ENCODE results near the gene XYLB. TPM values are rescaled to one million over a fixed set of nuclear protein-coding genes. Genes with fewer than 3 reads are reported as not detected.
"Not testable (repeated sequence)": the region's sequence is repeated elsewhere in the genome, so short reads cannot be mapped to it uniquely, and the experiment has no call there.

Gene XYLB
- polyA plus RNA-seq, 3 donors from 2014 or later: 1.2 to 1.5 (median 1.4) TPM

DNA sequence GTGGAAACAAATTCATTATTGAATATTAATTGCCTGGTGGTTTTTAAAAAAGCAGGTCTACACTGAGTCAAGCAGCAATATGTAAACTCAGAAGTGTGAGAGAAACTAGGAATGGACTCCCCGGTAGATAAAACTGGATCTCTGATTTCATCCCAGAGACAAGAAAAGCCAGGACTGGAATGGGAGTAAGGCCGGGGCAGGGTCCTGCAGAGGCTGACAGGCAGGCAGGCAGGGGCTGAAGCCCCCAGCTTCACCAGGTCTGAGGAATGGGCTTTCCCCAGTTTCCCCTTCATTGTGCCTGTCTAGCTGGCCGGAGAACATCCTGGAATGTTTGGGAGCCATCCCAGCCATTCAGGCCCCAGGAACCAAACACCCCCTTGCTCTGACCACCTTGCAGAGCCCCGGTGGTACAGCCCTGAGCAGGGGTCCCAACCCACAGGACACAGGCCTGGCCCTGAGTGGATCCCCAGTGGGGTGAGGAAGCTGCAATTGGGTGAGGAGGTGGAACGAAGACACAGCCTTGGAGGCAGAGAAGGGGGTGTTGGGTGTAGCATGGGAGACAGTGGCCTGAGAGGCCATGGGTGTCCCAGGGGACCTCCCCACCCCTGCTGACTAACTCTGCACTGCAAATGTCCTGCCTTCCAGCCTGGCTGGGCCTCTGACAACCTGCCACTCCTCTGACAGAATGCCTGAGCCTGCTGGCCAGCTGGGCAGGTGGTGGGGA is 31.7 kb upstream of the XYLB start:
- no peaks in the 10 kb centered on the region for H3K9me3 Mint-ChIP-seq
- H3K27ac Mint-ChIP-seq: no peak overlapping the region
- no peaks in the 10 kb centered on the region for H3K36me3 Mint-ChIP-seq
- no peak overlapping the region for H3K4me3 Mint-ChIP-seq
- no peak for DNase-seq
- peaks cover 0 to 10% (median 2%) of the 10 kb centered on the region in 3 donors for H3K27me3 Mint-ChIP-seq (ENCODE audit: low read depth in 3 of 3)
- no peaks in the 10 kb centered on the region for H3K4me1 Mint-ChIP-seq

DNA sequence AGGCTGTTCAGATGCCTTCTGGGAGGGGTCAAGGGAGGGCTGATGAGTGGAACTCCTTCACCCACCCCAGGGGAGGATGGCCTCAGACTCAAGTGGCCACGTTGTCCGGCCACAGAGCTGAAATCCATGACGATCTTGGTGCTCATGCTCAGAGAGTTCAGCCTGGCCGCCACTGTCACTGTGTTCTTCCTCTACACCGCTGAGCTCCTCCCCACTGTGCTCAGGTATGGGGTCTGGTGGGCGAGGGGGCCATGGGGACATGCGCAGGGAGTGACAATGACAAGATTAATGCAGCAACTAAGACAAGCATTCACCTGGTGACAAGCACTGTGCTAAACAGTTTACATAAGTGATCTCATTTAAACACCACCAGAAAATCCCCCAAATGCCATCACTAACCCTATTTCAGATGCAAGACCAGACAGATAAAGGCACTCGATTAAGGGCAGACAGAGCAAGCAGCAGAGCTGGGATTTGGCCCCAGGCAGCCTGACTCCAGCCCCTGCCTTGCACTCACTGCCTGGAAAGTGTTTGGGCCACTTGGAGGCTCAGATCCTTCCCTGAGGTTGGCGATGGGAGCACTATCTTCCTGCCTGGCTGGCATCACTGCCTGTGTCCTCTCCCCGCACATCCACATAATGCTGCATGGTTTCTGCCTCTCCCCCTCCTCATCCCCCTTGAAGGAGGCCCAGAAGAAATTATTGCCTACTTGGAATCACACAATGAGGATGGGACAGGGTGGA is 30.9 kb upstream of the XYLB start:
- Mint-ChIP-seq H3K4me1 (no peaks in the 10 kb centered on the region), H3K36me3 (no peaks in the 10 kb centered on the region), H3K9me3 (no peaks in the 10 kb centered on the region), H3K27me3 (ENCODE audit: low read depth in 3 of 3) (peaks cover 0 to 10% (median 3%) of the 10 kb centered on the region in 3 donors), H3K4me3 (no peak overlapping the region), H3K27ac (no peak overlapping the region)
- no peak for DNase-seq

DNA sequence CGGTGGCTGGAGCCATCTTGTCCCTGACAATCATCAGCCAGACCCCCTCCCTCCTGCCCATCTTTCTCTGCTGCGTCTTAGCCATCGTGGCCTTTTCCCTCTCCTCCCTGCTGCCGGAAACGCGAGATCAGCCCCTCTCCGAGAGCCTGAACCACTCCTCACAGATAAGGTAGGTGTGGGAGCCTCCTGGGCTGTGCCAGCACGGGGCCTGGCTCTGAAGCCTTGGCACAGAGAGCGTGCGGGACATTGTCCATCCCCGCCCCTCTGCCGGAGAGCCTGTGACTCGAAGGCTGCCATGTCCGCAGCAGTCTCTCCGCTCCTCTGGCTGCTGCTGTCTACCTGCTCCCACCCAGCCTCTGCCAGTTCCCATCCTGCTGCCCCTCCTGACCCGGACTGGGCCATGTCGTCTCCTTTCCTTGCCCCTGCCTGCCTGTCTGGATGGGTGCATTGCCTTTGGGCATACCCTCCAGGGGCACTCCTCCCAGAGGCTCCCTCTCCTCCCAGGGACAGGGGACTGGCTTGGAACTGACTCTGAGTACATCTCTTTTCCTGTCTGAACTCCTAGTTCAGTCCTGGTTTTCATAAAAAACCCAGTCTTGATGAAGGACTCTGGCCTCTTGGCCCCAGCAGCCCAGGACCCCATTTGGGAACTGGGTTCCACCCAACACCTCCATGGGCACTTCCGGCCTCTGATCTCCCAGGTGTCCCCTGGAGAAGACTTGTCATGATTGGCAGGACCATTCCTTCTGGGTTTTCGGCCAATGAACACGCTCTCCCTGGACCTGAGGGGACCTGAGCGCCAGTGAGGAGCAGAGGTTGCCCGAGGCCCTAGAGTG is 30.0 kb upstream of the XYLB start:
- no peak overlapping the region for H3K4me3 Mint-ChIP-seq
- no peaks in the 10 kb centered on the region for H3K9me3 Mint-ChIP-seq
- no peaks in the 10 kb centered on the region for H3K36me3 Mint-ChIP-seq
- no peaks in the 10 kb centered on the region for H3K4me1 Mint-ChIP-seq
- no peak for DNase-seq
- peaks cover 0 to 10% (median 5%) of the 10 kb centered on the region in 3 donors for H3K27me3 Mint-ChIP-seq (ENCODE audit: low read depth in 3 of 3)
- no peak overlapping the region for H3K27ac Mint-ChIP-seq

DNA sequence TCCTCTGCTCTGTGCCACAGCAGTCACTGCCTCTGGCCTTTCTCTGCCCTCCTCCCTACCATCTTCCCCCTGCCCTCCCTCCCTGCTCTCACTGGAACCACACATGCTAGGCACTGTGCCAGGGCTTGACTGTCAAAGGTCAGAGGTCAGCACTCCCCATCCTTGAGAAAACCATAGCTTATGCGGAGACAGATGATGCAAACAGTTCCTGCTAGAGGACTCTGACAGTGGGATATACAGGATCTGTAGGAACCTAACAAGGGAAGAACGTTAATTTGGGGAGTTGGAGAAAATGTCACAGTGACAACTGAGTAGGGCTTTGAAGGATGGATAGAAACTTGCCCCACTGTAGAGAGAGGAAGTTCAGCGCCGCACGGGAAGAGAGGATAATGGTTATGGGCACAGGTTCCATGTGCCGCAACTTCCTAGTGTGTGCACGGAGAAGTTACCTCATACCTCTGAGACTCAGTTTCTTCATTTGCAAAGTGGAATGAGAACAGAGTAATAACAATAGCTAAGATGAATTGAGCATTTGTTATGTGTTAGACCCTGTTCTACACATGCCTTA is 29.3 kb upstream of the XYLB start:
- no peak overlapping the region for H3K27ac Mint-ChIP-seq
- peaks cover 0 to 1% (median 0%) of the 10 kb centered on the region in 6 donors for H3K9me3 Mint-ChIP-seq
- no peaks in the 10 kb centered on the region for H3K36me3 Mint-ChIP-seq
- no peak overlapping the region for H3K4me3 Mint-ChIP-seq
- DNase-seq: no peak
- no peaks in the 10 kb centered on the region for H3K4me1 Mint-ChIP-seq
- peaks cover 0 to 7% (median 6%) of the 10 kb centered on the region in 3 donors for H3K27me3 Mint-ChIP-seq (ENCODE audit: low read depth in 3 of 3)

DNA sequence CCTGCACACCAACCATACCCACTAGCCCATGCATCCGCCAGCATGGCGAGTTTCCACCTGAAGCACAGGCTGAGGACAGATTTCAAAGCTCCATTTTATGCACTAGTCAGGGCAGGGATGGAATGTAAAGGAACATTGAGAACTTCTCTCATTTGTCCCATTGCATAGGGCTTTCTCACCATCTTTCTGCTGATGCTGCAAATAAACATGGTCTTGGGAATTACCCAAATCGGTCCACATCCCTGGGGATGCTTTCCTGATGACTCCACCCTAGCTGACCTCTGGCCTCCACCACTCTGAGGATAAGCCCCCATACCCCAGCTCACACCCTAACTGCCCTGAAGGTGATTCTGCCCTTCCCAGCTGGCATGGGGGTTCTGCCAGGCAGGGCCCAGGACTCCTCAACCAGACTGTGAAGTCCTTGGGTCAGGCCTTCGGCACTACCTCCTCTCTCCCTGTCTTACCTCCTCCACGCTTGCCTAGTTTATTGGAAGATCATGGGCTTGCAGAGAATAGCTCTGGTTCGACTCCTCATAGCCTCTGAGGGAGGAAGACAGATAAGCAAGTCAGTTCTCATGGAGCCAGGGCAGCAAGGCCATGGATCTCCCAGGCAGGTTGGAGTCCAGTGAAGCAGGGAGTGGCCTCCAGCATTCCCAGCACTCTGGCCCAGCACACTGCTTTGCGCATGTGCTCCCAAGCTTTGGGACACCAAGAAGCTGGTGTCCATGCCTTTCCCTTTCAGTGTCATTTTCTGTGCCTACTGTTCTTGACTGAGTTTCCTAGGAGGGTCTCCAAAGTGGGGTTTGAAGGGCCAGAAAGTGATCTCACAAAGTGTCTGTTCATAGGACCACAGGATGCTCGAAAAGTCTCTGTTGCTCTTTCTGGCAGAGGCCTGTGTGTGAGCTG is 27.6 kb upstream of the XYLB start:
- H3K36me3 Mint-ChIP-seq: no peaks in the 10 kb centered on the region
- H3K27me3 Mint-ChIP-seq (ENCODE audit: low read depth in 3 of 3): peaks cover 0 to 6% (median 3%) of the 10 kb centered on the region in 3 donors
- H3K9me3 Mint-ChIP-seq: peaks cover 0 to 1% (median 0%) of the 10 kb centered on the region in 6 donors
- H3K4me1 Mint-ChIP-seq: no peaks in the 10 kb centered on the region
- peak overlapping the region in 1 of 6 donors; percentile 31 for H3K27ac Mint-ChIP-seq
- no peak for DNase-seq
- no peak overlapping the region for H3K4me3 Mint-ChIP-seq

DNA sequence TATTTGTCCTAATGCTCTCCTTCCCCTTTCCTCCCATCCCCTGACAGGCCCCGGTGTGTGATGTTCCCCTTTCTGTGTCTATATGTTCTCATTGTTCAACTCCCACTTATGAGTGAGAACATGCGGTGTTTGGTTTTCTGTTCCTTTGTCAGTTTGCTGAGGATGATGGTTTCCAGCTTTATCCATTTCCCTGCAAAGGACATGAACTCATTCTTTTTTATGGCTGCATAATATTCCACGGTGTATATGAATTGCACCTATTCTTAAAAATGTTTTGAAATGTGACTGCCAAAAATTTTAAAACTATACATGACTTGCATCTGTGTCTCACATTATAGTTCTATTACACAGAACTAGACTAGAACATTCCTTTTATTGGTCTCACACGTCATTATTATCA is 25.9 kb upstream of the XYLB start:
- not testable (repeated sequence) for H3K4me3 Mint-ChIP-seq; DNase-seq; H3K36me3 Mint-ChIP-seq; H3K9me3 Mint-ChIP-seq; H3K27ac Mint-ChIP-seq; H3K4me1 Mint-ChIP-seq; H3K27me3 Mint-ChIP-seq (ENCODE audit: low read depth in 3 of 3)

DNA sequence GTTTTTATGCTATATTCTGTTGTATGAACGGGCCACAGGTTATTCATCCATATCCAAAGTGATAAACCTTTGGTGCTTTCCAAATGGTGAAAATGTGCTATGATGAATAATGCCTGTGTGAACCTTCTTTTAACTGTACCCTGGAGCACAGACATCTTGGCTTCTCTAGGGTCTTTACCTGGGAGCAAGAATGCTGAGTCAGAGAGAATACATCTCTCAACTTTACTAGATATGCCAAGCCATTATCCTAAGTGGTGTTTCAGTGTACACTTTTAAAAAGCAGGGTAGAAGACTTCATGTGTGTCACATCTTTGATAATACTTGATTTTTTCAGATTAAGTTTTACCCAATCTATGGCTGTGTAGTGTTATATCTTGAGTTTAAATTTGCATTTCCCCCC is 23.5 kb upstream of the XYLB start:
- H3K4me3 Mint-ChIP-seq: no peak overlapping the region
- H3K27ac Mint-ChIP-seq: no peak overlapping the region
- no peaks in the 10 kb centered on the region for H3K36me3 Mint-ChIP-seq
- H3K27me3 Mint-ChIP-seq (ENCODE audit: low read depth in 3 of 3): peaks cover 2 to 6% (median 5%) of the 10 kb centered on the region in 3 donors
- H3K4me1 Mint-ChIP-seq: no peaks in the 10 kb centered on the region
- H3K9me3 Mint-ChIP-seq: peaks cover 0 to 1% (median 0%) of the 10 kb centered on the region in 6 donors
- no peak for DNase-seq

DNA sequence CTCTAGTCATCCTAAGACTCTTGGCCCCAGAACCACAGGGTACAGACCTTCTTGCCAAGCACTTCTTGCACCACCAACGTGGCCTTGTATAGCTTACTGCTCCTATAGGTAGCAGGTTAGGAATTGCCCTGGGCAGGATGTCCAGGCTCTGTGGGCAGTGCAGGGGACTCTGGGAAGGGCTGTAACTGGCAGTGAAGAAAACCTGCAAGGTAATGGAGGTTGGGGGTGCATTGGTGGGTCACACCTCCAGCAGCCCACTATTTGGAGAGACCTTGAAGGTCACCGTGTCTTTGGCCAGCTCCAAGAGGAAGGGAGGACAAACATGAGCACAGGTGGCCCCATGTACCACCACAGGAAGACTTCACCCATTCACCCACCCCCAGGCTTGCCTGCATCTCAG is 21.3 kb upstream of the XYLB start:
- no peak for DNase-seq
- H3K4me3 Mint-ChIP-seq: no peak overlapping the region
- peaks cover 0 to 1% (median 0%) of the 10 kb centered on the region in 6 donors for H3K9me3 Mint-ChIP-seq
- H3K27ac Mint-ChIP-seq: no peak overlapping the region
- no peaks in the 10 kb centered on the region for H3K36me3 Mint-ChIP-seq
- no peaks in the 10 kb centered on the region for H3K4me1 Mint-ChIP-seq
- peaks cover 4 to 6% (median 5%) of the 10 kb centered on the region in 3 donors for H3K27me3 Mint-ChIP-seq (ENCODE audit: low read depth in 3 of 3)

DNA sequence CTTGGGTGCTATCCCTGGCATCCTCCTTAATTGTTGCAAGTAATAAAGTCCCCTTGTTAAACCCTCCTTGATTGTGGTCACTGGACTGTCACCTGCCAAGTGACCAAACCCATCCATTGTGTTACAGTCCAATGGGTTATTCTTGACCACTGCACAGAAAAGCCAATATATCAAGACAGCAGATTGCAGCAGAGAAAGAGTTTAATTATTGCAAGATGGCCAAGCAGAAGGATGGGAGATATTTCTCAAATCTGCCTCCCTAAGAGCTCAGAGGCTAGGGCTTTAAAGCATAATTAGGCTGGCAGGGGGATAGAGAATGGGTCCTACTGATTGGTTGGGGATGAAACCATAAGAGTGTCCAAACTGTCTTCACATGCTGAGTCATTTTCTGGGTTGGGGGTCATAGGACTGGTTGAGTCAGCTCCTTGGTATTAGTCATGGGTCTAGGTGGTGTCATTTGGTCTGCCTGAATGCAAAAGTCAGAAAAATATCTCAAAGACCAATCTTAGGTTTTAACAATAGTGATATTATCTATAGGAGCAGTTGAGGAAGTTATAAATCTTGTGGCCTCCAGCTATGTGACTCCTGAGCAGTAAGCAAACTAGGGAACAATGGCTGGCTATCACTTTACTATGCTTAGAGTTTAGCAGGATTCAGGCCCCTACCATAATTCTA is 19.1 kb upstream of the XYLB start:
- no peak overlapping the region for H3K27ac Mint-ChIP-seq
- no peak for DNase-seq
- H3K36me3 Mint-ChIP-seq: no peaks in the 10 kb centered on the region
- no peaks in the 10 kb centered on the region for H3K4me1 Mint-ChIP-seq
- no peaks in the 10 kb centered on the region for H3K9me3 Mint-ChIP-seq
- H3K4me3 Mint-ChIP-seq: no peak overlapping the region
- H3K27me3 Mint-ChIP-seq (ENCODE audit: low read depth in 3 of 3): peaks cover 0 to 7% (median 6%) of the 10 kb centered on the region in 3 donors

DNA sequence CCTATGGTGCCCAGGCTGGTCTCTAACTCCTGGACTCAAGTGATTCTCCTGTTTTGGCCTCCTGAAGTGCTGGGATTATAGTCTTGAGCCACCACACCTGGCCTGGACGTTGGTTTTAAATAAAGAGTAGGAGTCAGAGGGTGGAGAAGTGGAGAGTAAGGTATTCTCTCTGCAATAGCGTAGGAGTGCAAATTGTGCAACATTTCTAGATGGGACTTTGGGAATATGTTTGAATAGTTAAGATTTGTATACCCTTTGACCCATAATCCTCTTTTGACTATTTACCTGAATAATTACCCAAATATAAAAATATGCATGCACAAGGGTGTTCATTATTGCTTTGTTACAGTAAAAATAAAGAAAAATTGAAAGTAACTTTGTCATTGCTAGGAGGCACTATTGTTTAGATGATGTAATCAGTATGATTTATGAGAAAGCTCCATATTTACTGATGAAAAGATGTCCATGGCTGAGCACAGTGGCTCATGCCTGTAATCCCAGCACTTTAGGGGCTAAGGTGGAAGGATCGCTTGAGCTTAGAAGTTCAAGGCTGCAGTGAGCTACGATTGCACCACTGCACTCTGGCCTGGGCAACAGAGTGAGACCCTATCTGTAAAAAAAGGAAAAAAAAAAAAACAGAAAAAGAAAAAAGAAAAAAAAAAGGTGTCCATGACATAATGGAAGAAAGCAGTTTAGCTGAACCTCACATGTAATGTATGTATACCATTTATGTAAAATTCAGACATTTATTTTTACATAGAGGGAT is 15.1 kb upstream of the XYLB start:
- Mint-ChIP-seq H3K27ac (no peak overlapping the region), H3K4me1 (peaks cover 0 to 2% of the 10 kb centered on the region in 2 donors), H3K36me3 (no peaks in the 10 kb centered on the region)

DNA sequence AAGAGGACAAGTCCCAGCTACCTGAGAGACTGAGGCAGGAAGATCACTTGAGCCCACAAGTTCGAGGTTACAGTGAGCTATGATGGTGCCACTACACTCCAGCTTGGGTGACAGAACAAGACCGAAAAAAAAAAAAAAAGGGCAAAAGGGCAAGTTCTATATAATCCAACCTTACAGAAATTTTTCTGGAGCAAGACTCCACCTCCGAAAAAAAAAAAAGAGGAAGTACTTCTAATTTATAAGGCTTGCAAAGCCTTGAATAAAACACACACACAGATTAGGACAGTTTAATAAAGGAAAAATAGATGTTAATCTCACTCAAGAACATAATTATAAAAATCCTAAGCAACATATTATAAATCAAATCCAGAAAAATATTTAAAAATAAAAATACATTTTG is 14.4 kb upstream of the XYLB start:
- Mint-ChIP-seq H3K4me1 (peaks cover 0 to 2% of the 10 kb centered on the region in 2 donors), H3K4me3 (no peak overlapping the region), H3K27me3 (ENCODE audit: low read depth in 3 of 3) (peaks cover 0 to 6% (median 4%) of the 10 kb centered on the region in 3 donors), H3K9me3 (peaks cover 0 to 3% (median 0%) of the 10 kb centered on the region in 6 donors), H3K36me3 (no peaks in the 10 kb centered on the region), H3K27ac (no peak overlapping the region)
- DNase-seq: no peak

More for the DNA sequence above, 15.1 kb upstream of the XYLB start:
- Mint-ChIP-seq H3K4me3 (no peak overlapping the region), H3K9me3 (peaks cover 0 to 3% (median 0%) of the 10 kb centered on the region in 6 donors), H3K27me3 (ENCODE audit: low read depth in 3 of 3) (peaks cover 0 to 9% (median 8%) of the 10 kb centered on the region in 3 donors)
- no peak for DNase-seq
